Stomach (tissue), 4 donors: Measurements from ENCODE around the gene LUZP2.

Source experiments
- EP300 ChIP-seq: sonication (generic); formaldehyde crosslinking; IDR thresholded peaks from one replicate; pipeline ENCODE4 v1.6.1; 2017; ENCODE audit warnings: antibody characterized with exemption
- POLR2AphosphoS5 ChIP-seq, 3 donors: sonication (generic); formaldehyde crosslinking; IDR thresholded peaks; one replicate each; pipeline ENCODE4 v1.6.1; 2016; ENCODE audit warnings: antibody characterized with exemption in 3 of 3
- TF ChIP-seq, protein P1 (sequence below), 7 experiments: fragments of 450-650 bp in 4 of 7; fragments of 200-600 bp in 3 of 7; sonication (generic) in 3 of 7; IDR thresholded peaks; one replicate each; pipeline ENCODE4 v1.5.1; 2016 to 2019; ENCODE audit warnings: antibody characterized with exemption in 7 of 7, control low read depth in 2 of 7, mild to moderate bottlenecking in 1 of 7

DNA sequence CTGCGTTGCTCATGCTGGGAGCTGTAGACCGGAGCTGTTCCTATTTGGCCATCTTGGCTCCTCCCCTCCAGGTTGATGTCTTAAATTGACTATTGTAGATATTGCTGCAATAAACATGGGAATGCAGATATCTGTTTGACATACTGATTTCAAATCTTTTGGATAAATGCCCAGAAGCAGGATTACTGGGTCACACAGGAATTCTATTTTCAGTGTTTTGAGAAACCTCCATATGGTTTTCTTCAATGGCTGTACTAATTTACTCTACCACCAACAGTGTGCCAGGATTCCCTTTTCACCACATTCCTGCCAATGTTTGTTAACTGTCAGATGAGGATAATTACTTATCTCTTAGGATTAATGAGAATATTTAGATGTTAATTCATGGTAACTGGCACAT lies 467.0 kb downstream of the LUZP2 start:
- TF ChIP-seq, protein P1, sequence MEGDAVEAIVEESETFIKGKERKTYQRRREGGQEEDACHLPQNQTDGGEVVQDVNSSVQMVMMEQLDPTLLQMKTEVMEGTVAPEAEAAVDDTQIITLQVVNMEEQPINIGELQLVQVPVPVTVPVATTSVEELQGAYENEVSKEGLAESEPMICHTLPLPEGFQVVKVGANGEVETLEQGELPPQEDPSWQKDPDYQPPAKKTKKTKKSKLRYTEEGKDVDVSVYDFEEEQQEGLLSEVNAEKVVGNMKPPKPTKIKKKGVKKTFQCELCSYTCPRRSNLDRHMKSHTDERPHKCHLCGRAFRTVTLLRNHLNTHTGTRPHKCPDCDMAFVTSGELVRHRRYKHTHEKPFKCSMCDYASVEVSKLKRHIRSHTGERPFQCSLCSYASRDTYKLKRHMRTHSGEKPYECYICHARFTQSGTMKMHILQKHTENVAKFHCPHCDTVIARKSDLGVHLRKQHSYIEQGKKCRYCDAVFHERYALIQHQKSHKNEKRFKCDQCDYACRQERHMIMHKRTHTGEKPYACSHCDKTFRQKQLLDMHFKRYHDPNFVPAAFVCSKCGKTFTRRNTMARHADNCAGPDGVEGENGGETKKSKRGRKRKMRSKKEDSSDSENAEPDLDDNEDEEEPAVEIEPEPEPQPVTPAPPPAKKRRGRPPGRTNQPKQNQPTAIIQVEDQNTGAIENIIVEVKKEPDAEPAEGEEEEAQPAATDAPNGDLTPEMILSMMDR (IDR thresholded peaks at IDR 0.05): no peak
- TF ChIP-seq POLR2AphosphoS5 (IDR thresholded peaks at IDR 0.05): no peak
- TF ChIP-seq EP300: no peak
